ENCODE data around the gene HOXA2.

DNA sequence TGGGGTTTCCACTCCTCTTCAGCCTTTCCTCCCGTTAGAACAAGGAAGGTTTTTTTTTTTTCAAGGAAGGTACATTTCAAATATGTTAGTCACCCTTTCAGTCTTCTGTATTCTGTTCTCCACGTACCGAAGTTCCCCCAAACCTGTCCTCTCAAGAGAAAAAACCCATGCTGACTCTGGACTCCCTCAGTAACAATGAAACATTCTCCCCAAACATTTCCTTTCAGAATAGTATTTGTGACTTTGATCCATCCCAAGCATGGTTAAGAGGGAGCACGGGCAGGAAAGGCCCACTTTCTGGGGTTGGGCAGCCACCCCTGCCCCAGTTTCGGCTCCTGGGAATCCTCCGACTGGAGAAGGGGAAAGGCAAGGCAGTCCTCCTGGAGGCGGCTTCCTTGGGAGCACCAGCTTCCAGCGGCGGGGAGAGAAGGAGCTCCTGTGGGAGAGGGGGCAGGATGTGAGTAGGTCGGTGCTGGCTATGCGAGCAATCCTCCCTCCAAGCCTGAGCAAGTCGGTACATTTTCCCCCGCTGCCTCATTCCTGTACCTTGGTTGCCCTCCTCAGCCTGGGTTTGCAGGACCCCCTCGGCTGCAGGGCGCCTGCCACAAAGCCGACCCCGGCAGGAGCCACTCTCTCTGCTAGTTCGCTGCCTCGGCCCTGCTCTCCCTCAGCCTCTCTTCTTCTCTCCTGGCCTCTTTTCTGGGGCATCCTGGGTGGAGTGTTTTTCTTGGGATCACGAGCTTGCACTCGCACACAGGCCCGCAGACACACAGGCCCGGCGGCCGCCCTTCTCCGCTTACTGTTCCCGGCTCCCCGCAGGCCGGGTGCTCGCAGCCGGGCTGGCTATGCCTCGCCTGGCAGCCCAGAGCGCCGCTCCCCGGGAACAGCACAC, 4.6 kb downstream of the HOXA2 start:
- TF ChIP-seq, protein P1, sequence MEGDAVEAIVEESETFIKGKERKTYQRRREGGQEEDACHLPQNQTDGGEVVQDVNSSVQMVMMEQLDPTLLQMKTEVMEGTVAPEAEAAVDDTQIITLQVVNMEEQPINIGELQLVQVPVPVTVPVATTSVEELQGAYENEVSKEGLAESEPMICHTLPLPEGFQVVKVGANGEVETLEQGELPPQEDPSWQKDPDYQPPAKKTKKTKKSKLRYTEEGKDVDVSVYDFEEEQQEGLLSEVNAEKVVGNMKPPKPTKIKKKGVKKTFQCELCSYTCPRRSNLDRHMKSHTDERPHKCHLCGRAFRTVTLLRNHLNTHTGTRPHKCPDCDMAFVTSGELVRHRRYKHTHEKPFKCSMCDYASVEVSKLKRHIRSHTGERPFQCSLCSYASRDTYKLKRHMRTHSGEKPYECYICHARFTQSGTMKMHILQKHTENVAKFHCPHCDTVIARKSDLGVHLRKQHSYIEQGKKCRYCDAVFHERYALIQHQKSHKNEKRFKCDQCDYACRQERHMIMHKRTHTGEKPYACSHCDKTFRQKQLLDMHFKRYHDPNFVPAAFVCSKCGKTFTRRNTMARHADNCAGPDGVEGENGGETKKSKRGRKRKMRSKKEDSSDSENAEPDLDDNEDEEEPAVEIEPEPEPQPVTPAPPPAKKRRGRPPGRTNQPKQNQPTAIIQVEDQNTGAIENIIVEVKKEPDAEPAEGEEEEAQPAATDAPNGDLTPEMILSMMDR (IDR thresholded peaks at IDR 0.05 in 4 of 5, conservative IDR thresholded peaks at IDR 0.05 in 1 of 5): no peak
- TF ChIP-seq POLR2A (IDR thresholded peaks at IDR 0.05): no peak

Measured in gastrocnemius medialis (tissue), 4 donors.